ENCODE results near the gene ZNF688. TPM values are rescaled to one million over a fixed set of nuclear protein-coding genes. Genes with fewer than 3 reads are reported as not detected.

The ZNF688 gene
- total RNA-seq, 4 donors from 2014 or later, result 17.6 to 33.4 (median 23.5) TPM

- intact Hi-C loops (cut with DNase I), result loop anchor here (5.0 kb wide), 1 partner anchor 90 kb away; the partner anchor contains the start of gene DCTPP1
- no peak overlapping the region for H3K27ac ChIP-seq (replicated peaks in 1 of 4)
- H3K27me3 ChIP-seq, result no peaks in the 10 kb centered on the region
- peaks cover 3 to 11% (median 9%) of the 10 kb centered on the region in 4 donors for H3K36me3 ChIP-seq
- no peaks in the 10 kb centered on the region for H3K9me3 ChIP-seq
- no peak overlapping the region for H3K4me3 ChIP-seq
- WGBS, result 65% methylated on average over 11 of the region's 11 CpGs
- DNase-seq (ENCODE audit: extremely low spot score), result no peak
- H3K4me1 ChIP-seq, result peaks cover 6 to 25% (median 18%) of the 10 kb centered on the region in 4 donors
- TF ChIP-seq POLR2A (IDR thresholded peaks at IDR 0.05; ENCODE audit: low read depth) (no peak), EP300 (IDR thresholded peaks at IDR 0.05) (no peak), POLR2AphosphoS5 (IDR thresholded peaks at IDR 0.05) (no peak)
- TF ChIP-seq, protein P1, sequence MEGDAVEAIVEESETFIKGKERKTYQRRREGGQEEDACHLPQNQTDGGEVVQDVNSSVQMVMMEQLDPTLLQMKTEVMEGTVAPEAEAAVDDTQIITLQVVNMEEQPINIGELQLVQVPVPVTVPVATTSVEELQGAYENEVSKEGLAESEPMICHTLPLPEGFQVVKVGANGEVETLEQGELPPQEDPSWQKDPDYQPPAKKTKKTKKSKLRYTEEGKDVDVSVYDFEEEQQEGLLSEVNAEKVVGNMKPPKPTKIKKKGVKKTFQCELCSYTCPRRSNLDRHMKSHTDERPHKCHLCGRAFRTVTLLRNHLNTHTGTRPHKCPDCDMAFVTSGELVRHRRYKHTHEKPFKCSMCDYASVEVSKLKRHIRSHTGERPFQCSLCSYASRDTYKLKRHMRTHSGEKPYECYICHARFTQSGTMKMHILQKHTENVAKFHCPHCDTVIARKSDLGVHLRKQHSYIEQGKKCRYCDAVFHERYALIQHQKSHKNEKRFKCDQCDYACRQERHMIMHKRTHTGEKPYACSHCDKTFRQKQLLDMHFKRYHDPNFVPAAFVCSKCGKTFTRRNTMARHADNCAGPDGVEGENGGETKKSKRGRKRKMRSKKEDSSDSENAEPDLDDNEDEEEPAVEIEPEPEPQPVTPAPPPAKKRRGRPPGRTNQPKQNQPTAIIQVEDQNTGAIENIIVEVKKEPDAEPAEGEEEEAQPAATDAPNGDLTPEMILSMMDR (IDR thresholded peaks at IDR 0.05), result no peak
These were observed 49.5 kb downstream of the ZNF688 start for GRCh38 chr16:30521873-30522641.

DNA sequence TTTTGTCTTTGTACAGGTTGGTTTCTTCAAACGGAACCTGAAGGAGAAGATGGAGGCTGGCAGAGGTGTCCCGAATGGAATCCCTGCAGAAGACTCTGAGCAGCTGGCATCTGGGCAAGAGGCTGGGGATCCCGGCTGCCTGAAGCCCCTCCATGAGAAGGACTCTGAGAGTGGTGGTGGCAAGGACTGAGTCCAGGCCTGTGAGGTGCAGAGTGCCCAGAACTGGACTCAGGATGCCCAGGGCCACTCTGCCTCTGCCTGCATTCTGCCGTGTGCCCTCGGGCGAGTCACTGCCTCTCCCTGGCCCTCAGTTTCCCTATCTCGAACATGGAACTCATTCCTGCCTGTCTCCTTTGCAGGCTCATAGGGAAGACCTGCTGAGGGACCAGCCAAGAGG lies 50.0 kb downstream of the ZNF688 start:
- TF ChIP-seq, protein P1 (IDR thresholded peaks at IDR 0.05), result no peak
- TF ChIP-seq POLR2A (IDR thresholded peaks at IDR 0.05; ENCODE audit: low read depth), result no peak
- TF ChIP-seq EP300 (IDR thresholded peaks at IDR 0.05), result no peak
- no peak for TF ChIP-seq POLR2AphosphoS5 (IDR thresholded peaks at IDR 0.05)
- H3K27ac ChIP-seq (replicated peaks in 1 of 4), result no peak overlapping the region
- H3K9me3 ChIP-seq, result no peaks in the 10 kb centered on the region
- H3K27me3 ChIP-seq, result no peaks in the 10 kb centered on the region
- peaks cover 3 to 11% (median 9%) of the 10 kb centered on the region in 4 donors for H3K36me3 ChIP-seq
- no peak for DNase-seq (ENCODE audit: extremely low spot score)
- intact Hi-C loops (cut with DNase I), result loop anchor here (5.0 kb wide), 1 partner anchor 89 kb away; the partner anchor contains the start of gene DCTPP1
- H3K4me3 ChIP-seq, result no peak overlapping the region
- H3K4me1 ChIP-seq, result peaks cover 6 to 25% (median 18%) of the 10 kb centered on the region in 4 donors
- 87% methylated on average over 4 of the region's 7 CpGs for WGBS

Small RNA genes within 50 kb of the gene (small RNA-seq; reads per million reads assigned to genes)
- 0 reads per million in 3 donors for gene AC093249.4

Other genes with a start within 250 kb of the ZNF688 start
- gene CD2BP2, start 216.4 kb downstream of the ZNF688 start, total RNA-seq, result 10 to 100 TPM; 24.9 to 63.9 (median 41.8) TPM
- 10 to 100 TPM; 21.2 to 41.5 (median 29.4) TPM for gene TBC1D10B, start 201.2 kb downstream of the ZNF688 start, total RNA-seq
- gene MYL11, start 196.9 kb downstream of the ZNF688 start, total RNA-seq, result not detected
- gene SEPTIN1, start 189.2 kb downstream of the ZNF688 start, total RNA-seq, result 1 to 10 TPM in 2 of 4 donors, under 1 TPM in 2; 0.86 to 2.5 (median 1.4) TPM
- 10 to 100 TPM in 3 of 4 donors, 1 to 10 TPM in 1; 8.3 to 17.6 (median 12.8) TPM for gene ZNF48, start 176.3 kb downstream of the ZNF688 start, total RNA-seq
- gene ZNF771, start 164.1 kb downstream of the ZNF688 start, total RNA-seq, result 10 to 100 TPM; 20.1 to 25.3 (median 22.7) TPM
- gene DCTPP1, start 141.7 kb downstream of the ZNF688 start, total RNA-seq, result 10 to 100 TPM; 11.1 to 21.7 (median 14.1) TPM
- 10 to 100 TPM; 26.5 to 37.6 (median 33.8) TPM for gene SEPHS2, start 125.8 kb downstream of the ZNF688 start, total RNA-seq
- gene ITGAL, start 99.0 kb downstream of the ZNF688 start, total RNA-seq, result 1 to 10 TPM; 1.5 to 2.7 (median 2.5) TPM
- gene ZNF768, start 45.1 kb downstream of the ZNF688 start, total RNA-seq, result 10 to 100 TPM; 46.9 to 91.5 (median 64.0) TPM
- gene ZNF747, start 36.9 kb downstream of the ZNF688 start, total RNA-seq, result 10 to 100 TPM; 15.2 to 29.6 (median 22.3) TPM
- 10 to 100 TPM in 3 of 4 donors, 1 to 10 TPM in 1; 8.7 to 14.0 (median 11.3) TPM for gene ZNF764, start 13.3 kb downstream of the ZNF688 start, total RNA-seq
- gene ZNF785, start 14.0 kb upstream of the ZNF688 start, total RNA-seq, result 10 to 100 TPM in 1 of 4 donors, 1 to 10 TPM in 3; 6.8 to 10.9 (median 7.3) TPM
- 10 to 100 TPM in 3 of 4 donors, 1 to 10 TPM in 1; 9.1 to 14.5 (median 13.9) TPM for gene ZNF689, start 38.7 kb upstream of the ZNF688 start, total RNA-seq
- 10 to 100 TPM; 30.3 to 54.0 (median 41.2) TPM for gene PRR14, start 79.2 kb upstream of the ZNF688 start, total RNA-seq
- 10 to 100 TPM; 26.2 to 63.4 (median 37.8) TPM for gene FBRS, start 86.7 kb upstream of the ZNF688 start, total RNA-seq
- gene SRCAP, start 127.5 kb upstream of the ZNF688 start, total RNA-seq, result 10 to 100 TPM; 31.6 to 59.3 (median 41.0) TPM
- gene PHKG2, start 176.7 kb upstream of the ZNF688 start, total RNA-seq, result 10 to 100 TPM; 22.4 to 25.8 (median 23.5) TPM
- 1 to 10 TPM in 2 of 4 donors, under 1 TPM in 2; 0.42 to 2.9 (median 1.4) TPM for gene CFAP119, start 190.3 kb upstream of the ZNF688 start, total RNA-seq
- gene RNF40, start 190.6 kb upstream of the ZNF688 start, total RNA-seq, result 10 to 100 TPM; 61.9 to 86.9 (median 67.0) TPM
- 10 to 100 TPM; 10.4 to 17.1 (median 15.4) TPM for gene ZNF629, start 215.5 kb upstream of the ZNF688 start, total RNA-seq